ENCODE measurements around the gene AUTS2. TPM values are rescaled to one million over a fixed set of nuclear protein-coding genes. Genes with fewer than 3 reads are reported as not detected.

The AUTS2 gene
- total and polyA plus RNA-seq, 2 of the 8 experiments (the other 6 are each of a cell fraction or from before 2014, with no cell fraction given) = 25.9 to 101 TPM

DNA sequence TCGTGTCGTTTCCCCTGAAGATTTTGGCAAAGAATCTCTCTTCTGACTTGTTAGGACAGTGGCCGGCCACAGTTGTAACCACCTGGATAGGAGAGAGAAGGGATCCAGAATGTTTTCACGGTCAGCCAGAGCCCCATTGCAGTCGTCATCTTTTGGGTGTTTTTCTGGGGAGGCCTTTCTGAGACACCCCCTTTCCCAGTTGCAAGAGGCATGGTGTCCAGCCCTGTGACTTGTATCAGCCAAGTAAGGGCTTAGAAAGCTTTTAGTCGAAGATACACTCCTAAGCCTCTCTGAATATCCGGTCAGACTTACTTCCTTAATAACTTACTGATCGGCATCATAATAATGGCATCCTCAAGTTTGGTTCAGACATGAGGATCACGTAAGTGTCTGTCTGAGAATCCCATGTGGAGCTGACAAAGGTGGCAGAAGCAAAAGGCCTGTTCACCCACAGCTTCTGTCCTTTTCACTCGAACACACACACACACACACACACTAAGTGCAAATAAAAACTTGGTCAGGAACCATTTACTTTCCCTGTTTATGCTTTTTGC, 1098.0 kb downstream of the AUTS2 start:
- H2AK5ac ChIP-seq (ENCODE audit: low read depth, low read length) = no peak overlapping the region
- peaks cover 0 to 23% (median 2%) of the 10 kb centered on the region in 4 experiments; a peak in 1 of 8 replicates for H3K36me3 ChIP-seq (ENCODE audit: control insufficient read depth in 2 of 4, insufficient read depth in 4 of 4, low read length in 3 of 4)
- H2BK20ac ChIP-seq (ENCODE audit: low read length) = no peak overlapping the region
- no peak overlapping the region for H4K8ac ChIP-seq (ENCODE audit: extremely low read depth, insufficient read depth, low read length)
- no peak overlapping the region for H4K5ac ChIP-seq (ENCODE audit: insufficient read length, low read depth, low read length)
- H3K14ac ChIP-seq (ENCODE audit: insufficient read length) = no peak overlapping the region
- no peak overlapping the region for H2BK12ac ChIP-seq (ENCODE audit: low read depth, low read length)
- H3K4me3 ChIP-seq (ENCODE audit: extremely low read depth in 1 of 4, insufficient read depth in 2 of 4, low read depth in 3 of 4, low read length in 4 of 4) = peak overlapping the region; percentile 90 to 98 (median 92)
- H3K79me2 ChIP-seq (ENCODE audit: control insufficient read depth in 1 of 2, insufficient read depth in 2 of 2, low read length in 2 of 2) = peaks cover 21 to 60% of the 10 kb centered on the region in 2 experiments
- H4K91ac ChIP-seq (replicated peaks; ENCODE audit: insufficient read length, low read length) = no peak overlapping the region
- no peak overlapping the region for H2AFZ ChIP-seq (ENCODE audit: low read length)
- peaks cover 6 to 7% of the 10 kb centered on the region in 2 experiments for H4K20me1 ChIP-seq (replicated peaks in 1 of 2; ENCODE audit: control insufficient read depth in 1 of 2, insufficient read depth in 2 of 2, low read length in 2 of 2)
- no peaks in the 10 kb centered on the region for H3K79me1 ChIP-seq (ENCODE audit: low read depth, low read length)
- H2BK15ac ChIP-seq (ENCODE audit: low read length) = no peak overlapping the region
- peak overlapping the region; percentile 76 to 81 for H3K4me2 ChIP-seq (ENCODE audit: insufficient read depth in 1 of 2, low read depth in 2 of 2, low read length in 2 of 2)
- H3K9me3 ChIP-seq (ENCODE audit: insufficient read depth in 2 of 2, low read depth in 1 of 2, low read length in 1 of 2) = no peaks in the 10 kb centered on the region
- no peak overlapping the region for H3K27ac ChIP-seq (ENCODE audit: low read depth, low read length)
- no peak overlapping the region for H3K56ac ChIP-seq (replicated peaks; ENCODE audit: insufficient read length, low read depth, low read length)
- peak overlapping the region; percentile 81 to 93 (median 88); a peak in 6 of 7 replicates for H3K9ac ChIP-seq (replicated peaks in 1 of 4; ENCODE audit: extremely low read depth in 1 of 4, low read depth in 3 of 4, low read length in 3 of 4)
- H3K4me1 ChIP-seq (replicated peaks in 1 of 4; ENCODE audit: control insufficient read depth in 3 of 4, insufficient read depth in 4 of 4, low read length in 3 of 4) = peaks cover 11 to 34% (median 22%) of the 10 kb centered on the region in 4 experiments
- H3K18ac ChIP-seq (ENCODE audit: extremely low read depth, low read length) = peak overlapping the region; percentile 52
- H3K23me2 ChIP-seq (ENCODE audit: low read depth, low read length) = peaks cover 4% of the 10 kb centered on the region
- ChIA-PET POLR2A (ENCODE audit: partially characterized antibody) (interaction anchor here (0.8 to 4.0 kb wide), 14 partner anchors 9 to 330 kb away, joined by 3 to 21 read pairs (median 3); no protein-coding TSS in a partner anchor), CTCF (ENCODE audit: partially characterized antibody) (interaction anchor here (0.6 to 1.8 kb wide), 7 partner anchors 23 to 977 kb away, joined by 3 to 6 read pairs (median 4); no protein-coding TSS in a partner anchor)
- FAIRE-seq = no peak
- 6% methylated on average over 10 of the region's 10 CpGs; no CpG with 5 or more reads in 1 of the 2 experiments for WGBS, 2 experiments (ENCODE audit: extremely low coverage in 1 of 2, insufficient coverage in 1 of 2, insufficient read length in 1 of 2, insufficient replicate concordance in 2 of 2, low coverage in 1 of 2, low lambda C conversion rate in 2 of 2, missing lambda C conversion rate in 1 of 2)
- H3K23ac ChIP-seq (ENCODE audit: insufficient read length) = no peak overlapping the region
- peaks cover 2 to 14% (median 13%) of the 10 kb centered on the region in 4 experiments; a peak in 6 of 7 replicates for H3K27me3 ChIP-seq (replicated peaks in 1 of 4; ENCODE audit: control insufficient read depth in 3 of 4, extremely low read depth in 1 of 4, insufficient read depth in 3 of 4, low read length in 3 of 4)
- no peak for DNase-seq (ENCODE audit: low read depth in 1 of 2, low spot score in 2 of 2)
- H2BK120ac ChIP-seq (replicated peaks; ENCODE audit: low read depth, low read length) = no peak overlapping the region
- H2BK5ac ChIP-seq (ENCODE audit: low read depth, low read length) = no peak overlapping the region
- no peak overlapping the region for H3K4ac ChIP-seq (replicated peaks; ENCODE audit: insufficient read length, low read depth, low read length)
- no peak for TF ChIP-seq TAF1 (IDR thresholded peaks at IDR 0.05; ENCODE audit: low read depth, low read length)
- TF ChIP-seq POLR2AphosphoS5 (IDR thresholded peaks at IDR 0.05; ENCODE audit: low read depth, low read length) = no peak
- TF ChIP-seq EP300 (IDR thresholded peaks at IDR 0.05; ENCODE audit: borderline replicate concordance in 1 of 2, low read depth in 2 of 2, low read length in 2 of 2) = no peak
- no peak for TF ChIP-seq CBX5 (IDR thresholded peaks at IDR 0.05; ENCODE audit: low read depth, low read length)
- TF ChIP-seq SAP30 (IDR thresholded peaks at IDR 0.05; ENCODE audit: insufficient read depth, insufficient replicate concordance, low read length) = peak; percentile 62
- TF ChIP-seq RFX5 (IDR thresholded peaks at IDR 0.05; ENCODE audit: borderline replicate concordance, low read depth, low read length) = no peak
- TF ChIP-seq CTBP2 (IDR thresholded peaks at IDR 0.05; ENCODE audit: borderline replicate concordance, insufficient read depth, insufficient read length, low read length) = no peak
- TF ChIP-seq KDM1A (IDR thresholded peaks at IDR 0.05; ENCODE audit: borderline replicate concordance, low read length) = no peak
- TF ChIP-seq BACH1 (IDR thresholded peaks at IDR 0.05; ENCODE audit: low read length) = no peak
- TF ChIP-seq MAX (IDR thresholded peaks at IDR 0.05) = no peak
- TF ChIP-seq SRF (IDR thresholded peaks at IDR 0.05; ENCODE audit: low read depth, low read length) = no peak
